ENCODE data around the gene NTRK3. TPM values are rescaled to one million over a fixed set of nuclear protein-coding genes. Genes with fewer than 3 reads are reported as not detected.

NTRK3 gene
- total RNA-seq, 1 experiment from 2014 or later, result not detected

DNA sequence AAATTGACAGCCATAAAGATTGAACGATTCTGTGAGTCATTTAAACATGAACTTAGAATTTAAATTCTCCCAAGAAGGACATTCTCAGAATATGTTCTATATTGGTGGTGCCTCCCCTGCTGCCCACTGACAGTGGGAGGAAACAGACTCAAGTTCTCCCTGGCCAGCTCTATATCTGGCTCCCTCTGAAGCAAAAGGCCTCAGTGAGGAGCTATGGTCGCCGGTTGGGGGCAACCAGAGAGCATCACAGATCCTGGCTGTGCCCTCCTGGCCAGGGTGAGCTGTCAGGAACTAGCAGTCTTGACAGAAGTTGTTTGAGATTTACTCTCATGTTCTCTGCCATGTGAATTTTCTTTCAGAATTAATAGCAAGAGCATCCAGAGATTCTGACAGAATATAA, 285.5 kb downstream of the NTRK3 start:
- intact Hi-C loops (cut with micrococcal nuclease; ENCODE audit: unreplicated experiment), result no loop called here
- TF ChIP-seq, protein P1, sequence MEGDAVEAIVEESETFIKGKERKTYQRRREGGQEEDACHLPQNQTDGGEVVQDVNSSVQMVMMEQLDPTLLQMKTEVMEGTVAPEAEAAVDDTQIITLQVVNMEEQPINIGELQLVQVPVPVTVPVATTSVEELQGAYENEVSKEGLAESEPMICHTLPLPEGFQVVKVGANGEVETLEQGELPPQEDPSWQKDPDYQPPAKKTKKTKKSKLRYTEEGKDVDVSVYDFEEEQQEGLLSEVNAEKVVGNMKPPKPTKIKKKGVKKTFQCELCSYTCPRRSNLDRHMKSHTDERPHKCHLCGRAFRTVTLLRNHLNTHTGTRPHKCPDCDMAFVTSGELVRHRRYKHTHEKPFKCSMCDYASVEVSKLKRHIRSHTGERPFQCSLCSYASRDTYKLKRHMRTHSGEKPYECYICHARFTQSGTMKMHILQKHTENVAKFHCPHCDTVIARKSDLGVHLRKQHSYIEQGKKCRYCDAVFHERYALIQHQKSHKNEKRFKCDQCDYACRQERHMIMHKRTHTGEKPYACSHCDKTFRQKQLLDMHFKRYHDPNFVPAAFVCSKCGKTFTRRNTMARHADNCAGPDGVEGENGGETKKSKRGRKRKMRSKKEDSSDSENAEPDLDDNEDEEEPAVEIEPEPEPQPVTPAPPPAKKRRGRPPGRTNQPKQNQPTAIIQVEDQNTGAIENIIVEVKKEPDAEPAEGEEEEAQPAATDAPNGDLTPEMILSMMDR (IDR thresholded peaks at IDR 0.05; ENCODE audit: unreplicated experiment), result no peak
- peaks cover 13% of the 10 kb centered on the region for H3K9me3 Mint-ChIP-seq (ENCODE audit: low read depth, unreplicated experiment)
- no TSS peak for BruUV-seq (replicated peaks)
- no peak for DNase-seq
- H3K27me3 Mint-ChIP-seq (ENCODE audit: unreplicated experiment), result no peaks in the 10 kb centered on the region
- no peak overlapping the region for H3K4me3 Mint-ChIP-seq (ENCODE audit: low read depth, unreplicated experiment)
- CTCF ChIA-PET, result no interaction called here
- H3K4me1 Mint-ChIP-seq (ENCODE audit: low read depth, unreplicated experiment), result no peaks in the 10 kb centered on the region
- H3K36me3 Mint-ChIP-seq (ENCODE audit: insufficient read depth, unreplicated experiment), result no peaks in the 10 kb centered on the region
- no peak overlapping the region for H3K27ac Mint-ChIP-seq (ENCODE audit: unreplicated experiment)

DNA sequence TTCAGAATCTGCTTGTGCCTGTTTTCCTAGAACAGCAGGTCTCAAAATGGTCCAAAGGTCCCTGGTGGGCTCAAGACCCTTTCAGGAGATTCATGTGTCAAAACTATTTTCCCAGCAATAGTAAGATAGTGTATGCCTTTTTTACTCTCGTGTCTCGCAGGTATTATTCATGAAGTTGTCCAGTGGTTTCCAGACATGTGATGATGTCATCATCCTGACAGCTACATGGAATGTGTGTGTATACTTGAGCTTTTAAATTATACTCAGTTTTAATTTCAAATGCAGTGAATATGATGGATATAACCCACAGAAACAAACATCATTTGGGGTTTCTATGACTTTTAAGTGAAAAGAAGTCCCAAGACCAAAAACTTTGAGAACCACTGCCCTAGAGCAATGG, 288.6 kb downstream of the NTRK3 start:
- no peak overlapping the region for H3K4me3 Mint-ChIP-seq (ENCODE audit: low read depth, unreplicated experiment)
- H3K4me1 Mint-ChIP-seq (ENCODE audit: low read depth, unreplicated experiment), result no peaks in the 10 kb centered on the region
- intact Hi-C loops (cut with micrococcal nuclease; ENCODE audit: unreplicated experiment), result no loop called here
- H3K27ac Mint-ChIP-seq (ENCODE audit: unreplicated experiment), result no peak overlapping the region
- DNase-seq, result no peak
- H3K9me3 Mint-ChIP-seq (ENCODE audit: low read depth, unreplicated experiment), result peaks cover 11% of the 10 kb centered on the region
- no peaks in the 10 kb centered on the region for H3K27me3 Mint-ChIP-seq (ENCODE audit: unreplicated experiment)
- BruUV-seq (replicated peaks), result no TSS peak
- CTCF ChIA-PET, result no interaction called here
- no peaks in the 10 kb centered on the region for H3K36me3 Mint-ChIP-seq (ENCODE audit: insufficient read depth, unreplicated experiment)
- TF ChIP-seq, protein P1 (IDR thresholded peaks at IDR 0.05; ENCODE audit: unreplicated experiment), result no peak

DNA sequence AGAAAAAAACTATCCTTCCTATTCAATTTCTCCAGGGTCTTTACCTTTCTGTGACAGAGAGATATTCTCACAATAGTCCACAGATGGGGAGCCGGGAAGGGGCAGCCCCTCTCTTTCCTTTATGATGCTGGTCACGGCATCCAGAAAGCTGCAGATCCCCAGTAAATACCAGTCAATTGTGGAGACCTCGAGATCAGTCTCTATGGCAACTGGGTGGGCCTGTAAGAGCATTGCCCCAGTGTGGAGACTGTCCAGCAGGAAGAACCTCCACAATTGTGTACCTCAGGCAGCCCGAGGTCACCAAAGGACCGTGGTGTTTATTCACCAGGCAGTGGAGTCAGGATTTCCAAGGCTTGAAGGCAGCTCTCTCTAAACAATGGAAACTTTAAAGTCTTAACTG, 291.2 kb downstream of the NTRK3 start:
- peaks cover 11% of the 10 kb centered on the region for H3K9me3 Mint-ChIP-seq (ENCODE audit: low read depth, unreplicated experiment)
- H3K27ac Mint-ChIP-seq (ENCODE audit: unreplicated experiment), result no peak overlapping the region
- CTCF ChIA-PET, result no interaction called here
- no peak overlapping the region for H3K4me3 Mint-ChIP-seq (ENCODE audit: low read depth, unreplicated experiment)
- intact Hi-C loops (cut with micrococcal nuclease; ENCODE audit: unreplicated experiment), result no loop called here
- no peaks in the 10 kb centered on the region for H3K36me3 Mint-ChIP-seq (ENCODE audit: insufficient read depth, unreplicated experiment)
- TF ChIP-seq, protein P1 (IDR thresholded peaks at IDR 0.05; ENCODE audit: unreplicated experiment), result no peak
- no peaks in the 10 kb centered on the region for H3K27me3 Mint-ChIP-seq (ENCODE audit: unreplicated experiment)
- H3K4me1 Mint-ChIP-seq (ENCODE audit: low read depth, unreplicated experiment), result no peaks in the 10 kb centered on the region
- no peak for DNase-seq
- BruUV-seq (replicated peaks), result no TSS peak

DNA sequence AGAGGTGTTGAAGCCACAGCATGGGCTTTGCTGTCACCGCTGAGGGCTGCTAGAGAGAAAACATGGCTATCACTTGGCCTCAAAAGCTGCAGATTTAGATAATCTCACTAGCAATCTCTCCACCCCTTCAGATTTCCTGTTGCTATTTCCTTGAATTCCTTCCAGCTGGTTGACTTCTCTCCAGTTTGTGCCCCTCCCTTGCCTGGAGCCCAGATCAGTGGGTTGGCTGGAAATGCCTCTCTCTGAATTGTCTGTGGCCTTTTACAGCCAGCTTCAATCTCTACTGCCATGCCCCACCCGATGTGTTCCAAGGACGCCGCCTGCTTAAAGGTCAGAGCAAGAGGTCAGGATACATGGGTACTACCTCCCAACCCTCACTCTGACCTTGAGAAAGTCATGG, 294.1 kb downstream of the NTRK3 start:
- intact Hi-C loops (cut with micrococcal nuclease; ENCODE audit: unreplicated experiment), result no loop called here
- TF ChIP-seq, protein P1 (IDR thresholded peaks at IDR 0.05; ENCODE audit: unreplicated experiment), result no peak
- no peak overlapping the region for H3K4me3 Mint-ChIP-seq (ENCODE audit: low read depth, unreplicated experiment)
- peaks cover 11% of the 10 kb centered on the region for H3K9me3 Mint-ChIP-seq (ENCODE audit: low read depth, unreplicated experiment)
- H3K36me3 Mint-ChIP-seq (ENCODE audit: insufficient read depth, unreplicated experiment), result no peaks in the 10 kb centered on the region
- H3K27ac Mint-ChIP-seq (ENCODE audit: unreplicated experiment), result no peak overlapping the region
- no TSS peak for BruUV-seq (replicated peaks)
- no peak for DNase-seq
- no peaks in the 10 kb centered on the region for H3K27me3 Mint-ChIP-seq (ENCODE audit: unreplicated experiment)
- H3K4me1 Mint-ChIP-seq (ENCODE audit: low read depth, unreplicated experiment), result no peaks in the 10 kb centered on the region
- CTCF ChIA-PET, result no interaction called here
